Measurements from ENCODE around the gene FAH. TPM values are rescaled to one million over a fixed set of nuclear protein-coding genes. Genes with fewer than 3 reads are reported as not detected.

The FAH gene
- total RNA-seq, 1 experiment from 2014 or later, result 25.3 TPM

DNA sequence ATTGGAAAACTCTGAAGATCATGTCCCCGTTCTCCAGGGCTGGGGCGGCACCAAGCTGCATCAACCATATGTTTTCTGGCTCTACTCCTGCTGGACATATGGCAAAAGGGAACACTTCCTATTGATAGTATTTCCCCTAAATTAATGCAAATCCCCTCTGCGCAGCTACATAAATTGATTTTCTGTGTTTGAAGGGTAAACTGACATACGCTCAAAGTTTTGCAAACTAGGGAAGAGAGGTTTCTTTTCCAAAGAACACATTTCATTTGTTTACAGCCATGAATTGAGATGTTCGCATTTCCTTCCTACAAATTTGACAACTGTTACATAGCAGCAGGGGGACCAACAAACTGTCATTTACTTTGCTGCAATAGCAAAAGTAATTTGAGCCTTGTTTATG, 63.3 kb downstream of the FAH start:
- no peaks in the 10 kb centered on the region for H3K36me3 Mint-ChIP-seq (ENCODE audit: insufficient read depth, unreplicated experiment)
- POLR2A ChIA-PET, result interaction anchor here (0.6 kb wide), 1 partner anchor 92 kb away, joined by 3 read pairs; no protein-coding TSS in a partner anchor
- no TSS peak for BruUV-seq (replicated peaks)
- H3K4me3 Mint-ChIP-seq (ENCODE audit: unreplicated experiment), result no peak overlapping the region
- DNase-seq (ENCODE audit: unreplicated experiment), result no peak
- peaks cover 13% of the 10 kb centered on the region for H3K4me1 Mint-ChIP-seq (ENCODE audit: insufficient read depth, unreplicated experiment)
- intact Hi-C loops (cut with micrococcal nuclease), result no loop called here
- TF ChIP-seq, protein P1, sequence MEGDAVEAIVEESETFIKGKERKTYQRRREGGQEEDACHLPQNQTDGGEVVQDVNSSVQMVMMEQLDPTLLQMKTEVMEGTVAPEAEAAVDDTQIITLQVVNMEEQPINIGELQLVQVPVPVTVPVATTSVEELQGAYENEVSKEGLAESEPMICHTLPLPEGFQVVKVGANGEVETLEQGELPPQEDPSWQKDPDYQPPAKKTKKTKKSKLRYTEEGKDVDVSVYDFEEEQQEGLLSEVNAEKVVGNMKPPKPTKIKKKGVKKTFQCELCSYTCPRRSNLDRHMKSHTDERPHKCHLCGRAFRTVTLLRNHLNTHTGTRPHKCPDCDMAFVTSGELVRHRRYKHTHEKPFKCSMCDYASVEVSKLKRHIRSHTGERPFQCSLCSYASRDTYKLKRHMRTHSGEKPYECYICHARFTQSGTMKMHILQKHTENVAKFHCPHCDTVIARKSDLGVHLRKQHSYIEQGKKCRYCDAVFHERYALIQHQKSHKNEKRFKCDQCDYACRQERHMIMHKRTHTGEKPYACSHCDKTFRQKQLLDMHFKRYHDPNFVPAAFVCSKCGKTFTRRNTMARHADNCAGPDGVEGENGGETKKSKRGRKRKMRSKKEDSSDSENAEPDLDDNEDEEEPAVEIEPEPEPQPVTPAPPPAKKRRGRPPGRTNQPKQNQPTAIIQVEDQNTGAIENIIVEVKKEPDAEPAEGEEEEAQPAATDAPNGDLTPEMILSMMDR (IDR thresholded peaks at IDR 0.05; ENCODE audit: unreplicated experiment), result no peak
- H3K9me3 Mint-ChIP-seq (ENCODE audit: unreplicated experiment), result peaks cover 12% of the 10 kb centered on the region
- no peak overlapping the region for H3K27ac Mint-ChIP-seq (ENCODE audit: low read depth, unreplicated experiment)
- CTCF ChIA-PET, result no interaction called here
- no peaks in the 10 kb centered on the region for H3K27me3 Mint-ChIP-seq (ENCODE audit: insufficient read depth, unreplicated experiment)

DNA sequence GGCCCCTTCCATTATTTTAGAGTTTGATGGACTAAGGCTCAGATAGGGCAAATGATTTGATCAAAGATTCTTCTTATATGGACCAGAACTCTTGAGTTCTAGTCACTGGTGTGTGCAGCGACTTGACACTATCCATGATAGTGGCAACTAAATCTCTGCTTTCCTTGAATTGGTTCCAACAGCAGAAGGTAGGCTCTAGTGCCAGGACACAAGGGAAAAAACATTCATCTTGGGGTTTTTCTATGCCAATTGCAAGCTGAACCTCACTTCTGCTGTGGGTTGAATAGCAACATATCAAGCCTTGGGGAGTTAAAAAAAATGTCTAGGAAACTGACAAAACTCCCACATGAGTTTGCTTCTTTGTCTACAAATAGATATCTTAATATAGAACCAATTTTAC, 64.1 kb downstream of the FAH start:
- Mint-ChIP-seq H3K9me3 (ENCODE audit: unreplicated experiment) (peaks cover 12% of the 10 kb centered on the region), H3K36me3 (ENCODE audit: insufficient read depth, unreplicated experiment) (no peaks in the 10 kb centered on the region), H3K27ac (ENCODE audit: low read depth, unreplicated experiment) (no peak overlapping the region), H3K27me3 (ENCODE audit: insufficient read depth, unreplicated experiment) (no peaks in the 10 kb centered on the region), H3K4me1 (ENCODE audit: insufficient read depth, unreplicated experiment) (peaks cover 6% of the 10 kb centered on the region), H3K4me3 (ENCODE audit: unreplicated experiment) (no peak overlapping the region)
- intact Hi-C loops (cut with micrococcal nuclease), result no loop called here
- TF ChIP-seq, protein P1 (IDR thresholded peaks at IDR 0.05; ENCODE audit: unreplicated experiment), result no peak
- CTCF ChIA-PET, result interaction anchor here (0.6 kb wide), 1 partner anchor 50 kb away, joined by 3 read pairs; no protein-coding TSS in a partner anchor
- POLR2A ChIA-PET, result interaction anchor here (0.7 kb wide), 1 partner anchor 14 kb away, joined by 3 read pairs; no protein-coding TSS in a partner anchor
- no peak for DNase-seq (ENCODE audit: unreplicated experiment)
- BruUV-seq (replicated peaks), result no TSS peak

DNA sequence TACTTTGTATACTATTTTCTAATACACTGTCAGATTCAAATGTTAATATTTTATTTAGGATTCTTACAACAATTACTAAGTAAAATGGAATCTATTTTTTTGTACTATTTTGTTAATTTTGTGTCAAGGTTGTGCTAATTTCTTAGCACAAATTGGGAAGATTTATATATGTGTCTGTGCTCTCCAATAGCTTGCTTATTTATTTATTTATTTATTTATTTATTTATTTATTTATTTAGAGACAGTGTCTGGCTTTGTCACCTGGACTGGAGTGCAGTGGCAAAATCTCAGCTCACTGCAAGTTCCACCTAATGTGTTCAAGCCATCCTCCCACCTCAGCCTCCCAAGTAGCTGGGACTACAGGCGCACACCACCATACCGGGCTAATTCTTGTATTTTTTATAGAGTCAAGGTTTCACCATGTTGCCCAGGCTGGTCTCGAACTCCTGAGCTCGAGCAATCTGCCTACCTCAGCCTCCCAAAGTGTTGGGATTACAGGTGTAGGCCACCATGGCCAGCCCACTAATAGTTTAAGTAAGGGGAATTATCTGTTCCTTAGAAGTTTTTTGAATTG, 64.6 kb downstream of the FAH start:
- Mint-ChIP-seq H3K4me3 (ENCODE audit: unreplicated experiment) (no peak overlapping the region), H3K27me3 (ENCODE audit: insufficient read depth, unreplicated experiment) (no peaks in the 10 kb centered on the region), H3K36me3 (ENCODE audit: insufficient read depth, unreplicated experiment) (no peaks in the 10 kb centered on the region), H3K9me3 (ENCODE audit: unreplicated experiment) (peaks cover 12% of the 10 kb centered on the region), H3K4me1 (ENCODE audit: insufficient read depth, unreplicated experiment) (peaks cover under 1% of the 10 kb centered on the region), H3K27ac (ENCODE audit: low read depth, unreplicated experiment) (no peak overlapping the region)
- no peak for DNase-seq (ENCODE audit: unreplicated experiment)
- CTCF ChIA-PET, result interaction anchor here (0.7 to 0.8 kb wide), 2 partner anchors 14 to 175 kb away, joined by 3 read pairs; no protein-coding TSS in a partner anchor
- POLR2A ChIA-PET, result interaction anchor here (0.7 to 0.8 kb wide), 2 partner anchors 11 to 14 kb away, joined by 3 read pairs; no protein-coding TSS in a partner anchor
- intact Hi-C loops (cut with micrococcal nuclease), result no loop called here
- BruUV-seq (replicated peaks), result no TSS peak
- TF ChIP-seq, protein P1 (IDR thresholded peaks at IDR 0.05; ENCODE audit: unreplicated experiment), result no peak

DNA sequence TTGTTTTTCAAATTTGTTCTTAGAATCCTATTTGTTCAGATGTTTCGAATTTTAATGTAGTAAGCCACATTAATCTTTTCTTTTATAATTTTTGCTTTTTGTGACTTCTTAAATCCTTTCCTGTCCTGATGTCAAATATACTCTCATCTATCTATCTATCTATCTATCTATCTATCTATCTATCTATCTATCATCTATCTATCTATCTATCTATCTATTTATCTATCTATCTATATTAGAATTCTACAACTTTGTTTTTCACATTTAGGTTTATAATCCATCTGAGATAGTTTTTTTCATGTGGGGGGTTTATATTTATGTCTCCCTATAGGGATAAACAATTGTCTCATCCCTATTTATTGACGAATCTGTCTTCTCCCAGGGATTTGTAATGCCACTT, 67.2 kb downstream of the FAH start:
- POLR2A ChIA-PET, result interaction anchor here (0.6 kb wide), 1 partner anchor 871 kb away, joined by 4 read pairs; no protein-coding TSS in a partner anchor
- Mint-ChIP-seq H3K4me1 (ENCODE audit: insufficient read depth, unreplicated experiment) (no peaks in the 10 kb centered on the region), H3K9me3 (ENCODE audit: unreplicated experiment) (no peaks in the 10 kb centered on the region), H3K27me3 (ENCODE audit: insufficient read depth, unreplicated experiment) (no peaks in the 10 kb centered on the region), H3K4me3 (ENCODE audit: unreplicated experiment) (no peak overlapping the region), H3K36me3 (ENCODE audit: insufficient read depth, unreplicated experiment) (no peaks in the 10 kb centered on the region), H3K27ac (ENCODE audit: low read depth, unreplicated experiment) (no peak overlapping the region)
- no TSS peak for BruUV-seq (replicated peaks)
- TF ChIP-seq, protein P1 (IDR thresholded peaks at IDR 0.05; ENCODE audit: unreplicated experiment), result no peak
- CTCF ChIA-PET, result no interaction called here
- intact Hi-C loops (cut with micrococcal nuclease), result no loop called here
- DNase-seq (ENCODE audit: unreplicated experiment), result no peak
